ENCODE data around the gene ACHE.

The ACHE gene

GRCh38 chr7:100882785-100883526, 12.7 kb downstream of the ACHE start:
- no peak for DNase-seq

GRCh38 chr7:100882201-100882600, 13.5 kb downstream of the ACHE start:
- DNase-seq: no peak

- DNase-seq: no peak
These were observed 14.6 kb downstream of the ACHE start for GRCh38 chr7:100881136-100881535.

GRCh38 chr7:100880645-100881044, 15.0 kb downstream of the ACHE start:
- DNase-seq: no peak

- no peak for DNase-seq
These were observed 15.9 kb downstream of the ACHE start for GRCh38 chr7:100879685-100880261.

GRCh38 chr7:100878685-100879084, 17.0 kb downstream of the ACHE start:
- no peak for DNase-seq

GRCh38 chr7:100878013-100878412, 17.7 kb downstream of the ACHE start:
- DNase-seq: no peak

- no peak for DNase-seq
These were observed 20.3 kb downstream of the ACHE start for GRCh38 chr7:100875356-100875751.

- DNase-seq: peak; percentile 97
These were observed 20.9 kb downstream of the ACHE start, which contains the start of gene SRRT for GRCh38 chr7:100874577-100875355. SRRT (plus strand) TSS chr7:100875103; CDS start chr7:100875591, 488 bp downstream.

GRCh38 chr7:100874300-100874576, 21.4 kb downstream of the ACHE start:
- no peak for DNase-seq

- no peak for DNase-seq
These were observed 21.9 kb downstream of the ACHE start for GRCh38 chr7:100873599-100874299.

GRCh38 chr7:100867776-100868485, 27.8 kb downstream of the ACHE start:
- DNase-seq: no peak

- peak; percentile 29 for DNase-seq
These were observed 28.5 kb downstream of the ACHE start, which contains the start of gene TRIP6 for GRCh38 chr7:100867040-100867775. TRIP6 (plus strand) TSS chr7:100867387; CDS start chr7:100867498, 111 bp downstream.

- no peak for DNase-seq
These were observed 29.0 kb downstream of the ACHE start for GRCh38 chr7:100866729-100867039.

- no peak for DNase-seq
These were observed 29.6 kb downstream of the ACHE start for GRCh38 chr7:100865938-100866728.

- no peak for DNase-seq
These were observed 30.2 kb downstream of the ACHE start for GRCh38 chr7:100865372-100865911.

GRCh38 chr7:100864263-100864845, 31.3 kb downstream of the ACHE start:
- DNase-seq: no peak

GRCh38 chr7:100863406-100863950, 32.2 kb downstream of the ACHE start:
- DNase-seq: no peak

- DNase-seq: no peak
These were observed 34.1 kb downstream of the ACHE start for GRCh38 chr7:100861616-100861985.
